KMS-11 (cell line): Measurements from ENCODE around the gene TSEN54.
"Not testable (repeated sequence)": the region's sequence is repeated elsewhere in the genome, so short reads cannot be mapped to it uniquely, and the experiment has no call there.

Experiments used
- H2AFZ ChIP-seq: fragments of 200-600 bp; sonication (generic); 2 replicates; pipeline ENCODE4 v1.6.1; 2016; ENCODE audit warnings: antibody characterized with exemption, mixed run types, low read depth
- H3K27ac ChIP-seq: fragments of 200-600 bp; sonication (generic); 2 replicates; pipeline ENCODE4 v1.6.1; 2016; ENCODE audit warnings: mild to moderate bottlenecking, mixed run types
- H3K27me3 ChIP-seq: fragments of 200-600 bp; sonication (generic); 2 replicates; pipeline ENCODE4 v1.6.1; 2017; ENCODE audit warnings: mild to moderate bottlenecking, low read depth, mixed run types, moderate library complexity; ENCODE audit not compliant: insufficient read depth
- H3K36me3 ChIP-seq: fragments of 200-600 bp; sonication (generic); 2 replicates; pipeline ENCODE4 v1.6.1; 2017; ENCODE audit warnings: mild to moderate bottlenecking, mixed run types; ENCODE audit not compliant: insufficient read depth
- H3K4me1 ChIP-seq: fragments of 200-600 bp; sonication (generic); 2 replicates; pipeline ENCODE4 v1.6.1; 2016; ENCODE audit warnings: mild to moderate bottlenecking, low read depth, mixed run types; ENCODE audit not compliant: poor library complexity, severe bottlenecking
- H3K4me2 ChIP-seq: fragments of 200-600 bp; sonication (generic); 2 replicates; pipeline ENCODE4 v1.7.0; 2016; ENCODE audit warnings: mild to moderate bottlenecking, mixed run types
- H3K4me3 ChIP-seq: fragments of 200-600 bp; sonication (generic); IDR thresholded peaks from 2 replicates; pipeline ENCODE4 v1.6.1; 2017; ENCODE audit warnings: low read depth, low read length, mixed read lengths; ENCODE audit not compliant: insufficient read depth
- H3K79me2 ChIP-seq: fragments of 200-600 bp; sonication (generic); 2 replicates; pipeline ENCODE4 v1.6.1; 2016; ENCODE audit warnings: low read depth, mixed run types; ENCODE audit not compliant: insufficient read depth
- H3K9ac ChIP-seq: fragments of 200-600 bp; sonication (generic); 2 replicates; pipeline ENCODE4 v1.6.1; 2016; ENCODE audit warnings: mild to moderate bottlenecking, mixed run types
- H4K20me1 ChIP-seq: fragments of 200-600 bp; sonication (generic); 2 replicates; pipeline ENCODE4 v1.6.1; 2016; ENCODE audit warnings: mild to moderate bottlenecking, mixed run types; ENCODE audit not compliant: insufficient read depth
- TF ChIP-seq, protein P1 (sequence below): fragments of 200-600 bp; sonication (generic); conservative IDR thresholded peaks from 2 replicates; pipeline ENCODE4 v1.6.1; 2017; ENCODE audit warnings: low read depth, mild to moderate bottlenecking, antibody characterized with exemption, low read length, moderate library complexity, mixed read lengths

The TSEN54 gene

DNA sequence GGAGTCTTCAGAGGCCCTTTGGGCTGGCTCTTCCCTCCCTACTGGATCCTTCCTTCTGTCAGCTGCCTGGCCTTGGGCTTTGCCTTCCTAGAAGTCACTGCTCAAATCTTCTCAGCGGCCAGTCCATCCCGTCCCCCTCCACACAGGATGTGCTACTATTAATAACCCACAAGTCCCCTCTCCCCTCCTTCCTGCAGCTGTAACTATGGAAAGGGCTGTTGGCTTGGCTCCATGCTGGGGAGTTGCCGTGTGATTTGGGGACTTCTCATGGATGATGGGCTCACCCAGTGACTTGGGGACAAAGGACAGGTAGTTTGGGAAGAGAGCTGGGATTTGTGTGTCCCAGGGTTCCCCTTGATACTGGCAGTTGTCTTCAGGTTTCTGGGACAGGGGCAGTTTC lies 40.5 kb upstream of the TSEN54 start:
- no peaks in the 10 kb centered on the region for H4K20me1 ChIP-seq
- H3K9ac ChIP-seq: no peak overlapping the region
- H3K36me3 ChIP-seq: no peaks in the 10 kb centered on the region
- H3K27me3 ChIP-seq: no peaks in the 10 kb centered on the region
- H3K4me3 ChIP-seq: no peak overlapping the region
- no peak overlapping the region for H2AFZ ChIP-seq
- H3K27ac ChIP-seq: no peak overlapping the region
- H3K79me2 ChIP-seq: no peaks in the 10 kb centered on the region
- TF ChIP-seq, protein P1, sequence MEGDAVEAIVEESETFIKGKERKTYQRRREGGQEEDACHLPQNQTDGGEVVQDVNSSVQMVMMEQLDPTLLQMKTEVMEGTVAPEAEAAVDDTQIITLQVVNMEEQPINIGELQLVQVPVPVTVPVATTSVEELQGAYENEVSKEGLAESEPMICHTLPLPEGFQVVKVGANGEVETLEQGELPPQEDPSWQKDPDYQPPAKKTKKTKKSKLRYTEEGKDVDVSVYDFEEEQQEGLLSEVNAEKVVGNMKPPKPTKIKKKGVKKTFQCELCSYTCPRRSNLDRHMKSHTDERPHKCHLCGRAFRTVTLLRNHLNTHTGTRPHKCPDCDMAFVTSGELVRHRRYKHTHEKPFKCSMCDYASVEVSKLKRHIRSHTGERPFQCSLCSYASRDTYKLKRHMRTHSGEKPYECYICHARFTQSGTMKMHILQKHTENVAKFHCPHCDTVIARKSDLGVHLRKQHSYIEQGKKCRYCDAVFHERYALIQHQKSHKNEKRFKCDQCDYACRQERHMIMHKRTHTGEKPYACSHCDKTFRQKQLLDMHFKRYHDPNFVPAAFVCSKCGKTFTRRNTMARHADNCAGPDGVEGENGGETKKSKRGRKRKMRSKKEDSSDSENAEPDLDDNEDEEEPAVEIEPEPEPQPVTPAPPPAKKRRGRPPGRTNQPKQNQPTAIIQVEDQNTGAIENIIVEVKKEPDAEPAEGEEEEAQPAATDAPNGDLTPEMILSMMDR: no peak
- no peak overlapping the region for H3K4me2 ChIP-seq
- peaks cover 16% of the 10 kb centered on the region for H3K4me1 ChIP-seq

DNA sequence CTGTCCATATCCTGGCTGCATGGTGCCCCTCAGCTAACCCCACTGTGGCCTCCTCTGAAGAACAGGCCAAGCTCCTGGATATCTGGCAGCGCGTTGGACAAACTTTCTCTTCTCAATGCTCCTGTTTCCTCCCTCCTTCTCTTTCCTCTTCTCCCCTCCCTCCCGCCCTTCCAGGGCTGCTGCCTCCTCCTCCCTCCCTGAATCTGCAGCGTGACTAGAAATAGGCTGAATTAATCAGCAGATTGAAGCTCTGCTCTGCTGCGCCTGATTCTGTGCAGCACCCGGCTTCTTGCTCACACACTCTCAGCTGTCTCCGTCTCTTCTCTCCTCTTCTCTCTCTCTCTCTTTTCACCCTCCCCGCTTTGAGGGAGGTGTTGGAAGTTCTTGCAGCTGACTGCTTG lies 40.1 kb upstream of the TSEN54 start:
- H3K4me1 ChIP-seq: peaks cover 14% of the 10 kb centered on the region
- H3K27me3 ChIP-seq: no peaks in the 10 kb centered on the region
- H3K79me2 ChIP-seq: no peaks in the 10 kb centered on the region
- H3K9ac ChIP-seq: no peak overlapping the region
- H2AFZ ChIP-seq: no peak overlapping the region
- TF ChIP-seq, protein P1: no peak
- no peak overlapping the region for H3K4me2 ChIP-seq
- H4K20me1 ChIP-seq: no peaks in the 10 kb centered on the region
- no peak overlapping the region for H3K27ac ChIP-seq
- no peaks in the 10 kb centered on the region for H3K36me3 ChIP-seq
- H3K4me3 ChIP-seq: no peak overlapping the region

DNA sequence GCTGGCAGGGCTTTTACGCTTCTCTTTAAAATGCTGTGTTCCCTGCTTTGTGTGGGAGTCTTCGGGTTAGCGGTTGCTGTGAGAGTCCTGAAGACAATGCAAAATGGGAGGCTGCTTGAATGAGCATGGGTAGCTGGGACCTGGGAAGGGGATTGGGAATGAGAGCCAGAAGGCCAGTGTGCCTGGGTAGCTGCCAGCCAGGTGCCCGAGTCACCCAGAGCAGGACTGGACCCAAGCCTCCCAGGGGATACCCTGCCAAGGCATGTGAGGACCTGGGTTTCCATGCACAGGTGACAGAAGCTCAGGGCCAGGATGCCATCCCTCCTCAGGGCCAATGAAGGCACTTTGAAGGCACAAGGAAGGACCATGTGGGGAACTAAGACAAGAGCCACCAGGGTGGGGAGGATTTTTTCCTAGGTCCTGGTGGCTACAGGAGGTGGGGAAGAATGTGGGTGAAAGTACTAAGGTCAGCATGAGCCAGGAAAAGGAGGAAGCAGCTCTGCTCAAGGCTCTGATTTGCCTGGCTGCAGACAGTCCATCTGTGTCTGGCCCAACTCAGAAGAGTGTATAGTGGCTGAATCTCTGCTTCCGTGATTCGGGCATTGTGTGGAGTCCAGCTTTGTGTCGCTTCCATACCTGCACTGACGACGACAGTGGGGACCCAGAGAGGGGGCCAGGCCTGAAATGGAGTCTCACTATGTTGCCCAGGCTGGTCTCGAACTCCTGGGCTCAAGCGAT lies 39.4 kb upstream of the TSEN54 start:
- no peaks in the 10 kb centered on the region for H3K27me3 ChIP-seq
- H3K27ac ChIP-seq: no peak overlapping the region
- H3K9ac ChIP-seq: no peak overlapping the region
- no peak overlapping the region for H3K4me2 ChIP-seq
- no peak overlapping the region for H2AFZ ChIP-seq
- TF ChIP-seq, protein P1: no peak
- peaks cover 7% of the 10 kb centered on the region for H3K4me1 ChIP-seq
- no peaks in the 10 kb centered on the region for H3K36me3 ChIP-seq
- no peaks in the 10 kb centered on the region for H3K79me2 ChIP-seq
- H3K4me3 ChIP-seq: no peak overlapping the region
- no peaks in the 10 kb centered on the region for H4K20me1 ChIP-seq

DNA sequence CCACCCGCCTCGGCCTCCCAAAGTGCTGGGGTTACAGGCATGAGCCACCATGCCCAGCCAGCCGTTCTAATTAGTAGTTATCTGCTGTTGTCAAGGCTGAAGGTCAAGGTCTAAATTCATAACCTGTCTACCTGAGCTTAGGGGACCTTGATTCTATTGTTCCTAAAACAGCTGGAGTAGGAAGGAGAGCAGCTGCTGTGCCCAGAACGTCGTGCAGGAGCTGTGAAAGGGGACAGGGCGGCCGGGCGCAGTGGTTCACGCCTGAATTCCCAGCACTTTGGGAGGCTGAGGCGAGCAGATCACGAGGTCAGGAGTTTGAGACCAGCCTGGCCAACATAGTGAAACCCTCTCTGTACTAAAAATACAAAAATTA lies 38.9 kb upstream of the TSEN54 start:
- H3K9ac ChIP-seq, H2AFZ ChIP-seq, H3K27me3 ChIP-seq, H4K20me1 ChIP-seq, H3K36me3 ChIP-seq, H3K79me2 ChIP-seq, H3K4me1 ChIP-seq, H3K4me3 ChIP-seq, H3K27ac ChIP-seq, H3K4me2 ChIP-seq: not testable (repeated sequence)

DNA sequence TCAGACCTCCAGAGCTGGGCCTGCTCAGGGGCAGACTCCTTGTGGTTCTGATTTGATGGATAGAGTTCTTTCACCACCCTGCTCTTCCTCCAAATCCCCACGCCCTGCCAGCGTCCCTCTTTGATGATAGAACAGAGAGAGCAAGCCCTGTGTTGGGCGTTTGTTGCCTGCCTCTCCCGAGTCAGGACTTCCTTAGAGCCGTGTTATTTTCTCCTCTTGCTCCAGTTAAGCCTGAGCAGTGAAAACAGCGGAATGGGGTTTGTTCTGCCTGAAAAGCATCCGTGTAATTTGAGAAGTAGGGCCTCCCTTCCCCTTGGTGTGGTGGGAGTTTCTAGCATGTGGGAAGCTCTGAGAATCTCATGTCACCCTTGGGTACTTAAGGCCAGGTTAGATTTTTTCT lies 37.8 kb upstream of the TSEN54 start:
- Histone ChIP-seq H2AFZ (no peak overlapping the region), H3K36me3 (no peaks in the 10 kb centered on the region)
- TF ChIP-seq, protein P1: no peak

More for the DNA sequence above, 37.8 kb upstream of the TSEN54 start:
- H3K27me3 ChIP-seq: no peaks in the 10 kb centered on the region
- H3K4me3 ChIP-seq: no peak overlapping the region
- no peaks in the 10 kb centered on the region for H3K79me2 ChIP-seq
- H3K4me1 ChIP-seq: no peaks in the 10 kb centered on the region
- no peak overlapping the region for H3K9ac ChIP-seq
- no peak overlapping the region for H3K4me2 ChIP-seq
- H3K27ac ChIP-seq: no peak overlapping the region
- H4K20me1 ChIP-seq: no peaks in the 10 kb centered on the region
